Transverse colon (tissue), 4 donors: ENCODE results near the gene MAP6. TPM values are rescaled to one million over a fixed set of nuclear protein-coding genes. Genes with fewer than 3 reads are reported as not detected.
A peak's percentile ranks its signal among the peaks of the same experiment; 100 is the strongest.

Source experiments
- DNase-seq: peaks from one replicate; pipeline ENCODE4 v3.0.0-alpha.2; 2019
- H3K27ac ChIP-seq, 4 donors: fragments of 200-600 bp; sonication (generic); 2 replicates each; pipeline ENCODE4 v1.5.1; 2016 to 2018; ENCODE audit warnings: inconsistent platforms in 4 of 4
- H3K27me3 ChIP-seq: fragments of 200-600 bp; sonication (generic); 2 replicates; pipeline ENCODE4 v1.5.1; 2017; ENCODE audit warnings: inconsistent platforms
- H3K36me3 ChIP-seq, 4 donors: fragments of 200-600 bp; sonication (generic); 2 replicates each; pipeline ENCODE4 v1.5.1; 2017 to 2019; ENCODE audit warnings: inconsistent platforms in 4 of 4
- H3K4me1 ChIP-seq, 4 donors: fragments of 200-600 bp; sonication (generic); 2 replicates each; pipeline ENCODE4 v1.5.1; 2017 to 2020; ENCODE audit warnings: inconsistent platforms in 4 of 4
- H3K4me3 ChIP-seq, 4 donors: fragments of 200-600 bp; sonication (generic); 1 replicate in 1 of 4; 2 replicates in 3 of 4; pipeline versions ENCODE4 v1.5.1 to v1.6.1; 2017 to 2019; ENCODE audit warnings: inconsistent platforms in 4 of 4
- H3K9me3 ChIP-seq, 2 donors: fragments of 200-600 bp; sonication (generic); 2 replicates each; pipeline ENCODE4 v1.5.1; 2017 to 2019; ENCODE audit warnings: inconsistent platforms in 2 of 2
- CTCF ChIP-seq, 5 experiments: fragments of 200-600 bp in 3 of 5; fragments of 450-650 bp in 2 of 5; sonication (generic) in 3 of 5; IDR thresholded peaks; 1 replicate in 2 of 5; 2 replicates in 3 of 5; pipeline ENCODE4 v1.5.1; 2016 to 2017; ENCODE audit warnings: antibody characterized with exemption in 5 of 5, inconsistent platforms in 3 of 5, mild to moderate bottlenecking in 2 of 5, moderate library complexity in 1 of 5
- EP300 ChIP-seq: sonication (generic); formaldehyde crosslinking; IDR thresholded peaks from one replicate; pipeline ENCODE4 v1.6.1; 2017; ENCODE audit warnings: antibody characterized with exemption, low read depth
- POLR2A ChIP-seq: fragments of 450-650 bp; IDR thresholded peaks from one replicate; pipeline ENCODE4 v1.6.1; 2016; ENCODE audit warnings: antibody characterized with exemption, mild to moderate bottlenecking, moderate library complexity
- POLR2AphosphoS5 ChIP-seq, 3 donors: sonication (generic); formaldehyde crosslinking; IDR thresholded peaks; one replicate each; pipeline ENCODE4 v1.6.1; 2016; ENCODE audit warnings: antibody characterized with exemption in 3 of 3
- WGBS, 2 donors: methylation state at CpG; one replicate each; pipeline ENCODE4 v1.1.5; 2018; ENCODE audit warnings: low coverage in 1 of 2; 5-methylcytosine and 5-hydroxymethylcytosine counted together
- in situ Hi-C, 4 donors: fragments of 200-750 bp; cut with MboI; loops; one replicate each; pipeline versions ENCODE4 v1.15.0 to v1.15.1; 2017; ENCODE audit warnings: low sequenced_read_pairs in 3 of 4, low pct_ligation_motif_present in 1 of 4, low pct_unique_long_range_greater_than_20kb in 1 of 4
- intact Hi-C: fragments of 100-400 bp; cut with DNase I; formaldehyde crosslinking; loops from one replicate; pipeline ENCODE4 v1.15.1; 2023; ENCODE audit warnings: low total_unique reads
- total RNA-seq, 4 donors: library from RNA; depleted of rRNA; stranded (reverse); fragments of >200 nt; gene quantifications; one replicate each; pipeline ENCODE4 v1.1.0, GENCODE V29; 2016

The MAP6 gene
- total RNA-seq, 4 donors from 2014 or later = 1.9 to 6.4 (median 3.0) TPM

- peaks cover 0 to 21% (median 8%) of the 10 kb centered on the region in 4 donors for H3K36me3 ChIP-seq
- peak overlapping the region in 3 of 4 donors; percentile 65 to 96 (median 70) for H3K4me3 ChIP-seq
- intact Hi-C loops = loop anchor here (5.0 kb wide), 1 partner anchor 253 kb away; the partner anchor contains the start of gene UVRAG
- DNase-seq = peak; percentile 44
- in situ Hi-C loops = no loop called here
- H3K4me1 ChIP-seq = peaks cover 39 to 78% (median 57%) of the 10 kb centered on the region in 4 donors
- no peaks in the 10 kb centered on the region for H3K9me3 ChIP-seq
- peak overlapping the region; percentile 96 to 99 (median 98) for H3K27ac ChIP-seq
- WGBS, 2 donors = 68% methylated on average over 9 of the region's 9 CpGs; no CpG with 5 or more reads in 1 of the 2 donors
- H3K27me3 ChIP-seq = no peaks in the 10 kb centered on the region
- TF ChIP-seq POLR2AphosphoS5 (IDR thresholded peaks at IDR 0.05) = peak in 1 of 3 donors; percentile 12
- no peak for TF ChIP-seq EP300
- no peak for TF ChIP-seq POLR2A
- TF ChIP-seq CTCF (IDR thresholded peaks at IDR 0.05) = peak; percentile 21 to 38 (median 35)
Measured at GRCh38 chr11:75563978-75564552, 104.8 kb downstream of the MAP6 start.

GRCh38 chr11:75563501-75563977 lies 105.3 kb downstream of the MAP6 start:
- Histone ChIP-seq H3K36me3 (peaks cover 0 to 18% (median 6%) of the 10 kb centered on the region in 4 donors), H3K27ac (peak overlapping the region; percentile 96 to 99 (median 98)), H3K4me1 (peaks cover 44 to 83% (median 62%) of the 10 kb centered on the region in 4 donors), H3K27me3 (no peaks in the 10 kb centered on the region), H3K4me3 (peak overlapping the region; percentile 65 to 96 (median 73)), H3K9me3 (no peaks in the 10 kb centered on the region)
- TF ChIP-seq POLR2A (no peak), POLR2AphosphoS5 (IDR thresholded peaks at IDR 0.05) (no peak), CTCF (IDR thresholded peaks at IDR 0.05) (no peak), EP300 (no peak)
- intact Hi-C loops (loop anchor here (5.0 kb wide), 1 partner anchor 254 kb away; the partner anchor contains the start of gene UVRAG), in situ Hi-C loops (no loop called here)
- 46 to 71% methylated on average over 3 to 5 of the region's 5 CpGs for WGBS, 2 donors
- no peak for DNase-seq

GRCh38 chr11:75562836-75563484 lies 105.9 kb downstream of the MAP6 start:
- intact Hi-C loops = loop anchor here (5.0 kb wide), 1 partner anchor 254 kb away; the partner anchor contains the start of gene UVRAG
- DNase-seq = peak; percentile 28
- peaks cover 46 to 89% (median 67%) of the 10 kb centered on the region in 4 donors for H3K4me1 ChIP-seq
- in situ Hi-C loops = no loop called here
- H3K27me3 ChIP-seq = no peaks in the 10 kb centered on the region
- peaks cover 0 to 12% (median 3%) of the 10 kb centered on the region in 4 donors for H3K36me3 ChIP-seq
- H3K27ac ChIP-seq = peak overlapping the region; percentile 96 to 99 (median 98)
- H3K9me3 ChIP-seq = no peaks in the 10 kb centered on the region
- H3K4me3 ChIP-seq = peak overlapping the region; percentile 65 to 96 (median 73)
- TF ChIP-seq EP300 (no peak), CTCF (IDR thresholded peaks at IDR 0.05) (no peak), POLR2A (no peak), POLR2AphosphoS5 (IDR thresholded peaks at IDR 0.05) (no peak)
- WGBS, 2 donors = 15 to 20% methylated on average over 1 to 16 of the region's 16 CpGs
